Measurements from ENCODE around the gene TASP1. TPM values are rescaled to one million over a fixed set of nuclear protein-coding genes. Genes with fewer than 3 reads are reported as not detected.

TASP1 gene
- total RNA-seq, 1 donor from 2014 or later: 9.0 TPM

DNA sequence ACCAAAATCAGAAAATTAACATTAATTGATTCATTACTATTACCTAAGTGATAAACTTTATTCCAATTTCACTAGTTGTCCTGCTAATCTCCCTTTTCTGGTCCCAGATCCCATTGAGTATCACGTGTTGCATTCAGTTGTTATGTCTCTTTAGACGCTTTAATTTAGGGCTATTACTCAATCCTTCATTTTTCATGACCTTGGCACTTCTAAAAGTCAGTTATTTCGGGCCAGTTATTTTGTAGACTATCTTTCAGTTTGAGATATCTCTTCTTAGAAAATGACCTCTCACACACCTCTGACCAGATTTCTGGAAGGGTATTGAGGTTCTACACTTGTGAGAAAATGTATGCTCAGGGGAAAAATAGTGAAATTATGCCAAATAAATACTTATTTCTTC lies 34.0 kb upstream of the TASP1 start:
- TF ChIP-seq, protein P1, sequence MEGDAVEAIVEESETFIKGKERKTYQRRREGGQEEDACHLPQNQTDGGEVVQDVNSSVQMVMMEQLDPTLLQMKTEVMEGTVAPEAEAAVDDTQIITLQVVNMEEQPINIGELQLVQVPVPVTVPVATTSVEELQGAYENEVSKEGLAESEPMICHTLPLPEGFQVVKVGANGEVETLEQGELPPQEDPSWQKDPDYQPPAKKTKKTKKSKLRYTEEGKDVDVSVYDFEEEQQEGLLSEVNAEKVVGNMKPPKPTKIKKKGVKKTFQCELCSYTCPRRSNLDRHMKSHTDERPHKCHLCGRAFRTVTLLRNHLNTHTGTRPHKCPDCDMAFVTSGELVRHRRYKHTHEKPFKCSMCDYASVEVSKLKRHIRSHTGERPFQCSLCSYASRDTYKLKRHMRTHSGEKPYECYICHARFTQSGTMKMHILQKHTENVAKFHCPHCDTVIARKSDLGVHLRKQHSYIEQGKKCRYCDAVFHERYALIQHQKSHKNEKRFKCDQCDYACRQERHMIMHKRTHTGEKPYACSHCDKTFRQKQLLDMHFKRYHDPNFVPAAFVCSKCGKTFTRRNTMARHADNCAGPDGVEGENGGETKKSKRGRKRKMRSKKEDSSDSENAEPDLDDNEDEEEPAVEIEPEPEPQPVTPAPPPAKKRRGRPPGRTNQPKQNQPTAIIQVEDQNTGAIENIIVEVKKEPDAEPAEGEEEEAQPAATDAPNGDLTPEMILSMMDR (IDR thresholded peaks at IDR 0.05): no peak
- no peak for DNase-seq (ENCODE audit: extremely low spot score, unreplicated experiment)
- no peak overlapping the region for H3K27ac Mint-ChIP-seq (ENCODE audit: unreplicated experiment)
- H3K27me3 Mint-ChIP-seq (ENCODE audit: unreplicated experiment): no peaks in the 10 kb centered on the region
- H3K36me3 Mint-ChIP-seq (ENCODE audit: unreplicated experiment): no peaks in the 10 kb centered on the region
- no peak overlapping the region for H3K4me3 Mint-ChIP-seq (ENCODE audit: unreplicated experiment)
- H3K9me3 Mint-ChIP-seq (ENCODE audit: unreplicated experiment): no peaks in the 10 kb centered on the region
- peaks cover 9% of the 10 kb centered on the region for H3K4me1 Mint-ChIP-seq (ENCODE audit: unreplicated experiment)

- no peak overlapping the region for H3K27ac Mint-ChIP-seq (ENCODE audit: unreplicated experiment)
- TF ChIP-seq, protein P1 (IDR thresholded peaks at IDR 0.05): no peak
- H3K9me3 Mint-ChIP-seq (ENCODE audit: unreplicated experiment): no peaks in the 10 kb centered on the region
- H3K4me1 Mint-ChIP-seq (ENCODE audit: unreplicated experiment): peaks cover 9% of the 10 kb centered on the region
- H3K4me3 Mint-ChIP-seq (ENCODE audit: unreplicated experiment): no peak overlapping the region
- DNase-seq (ENCODE audit: extremely low spot score, unreplicated experiment): no peak
- H3K27me3 Mint-ChIP-seq (ENCODE audit: unreplicated experiment): no peaks in the 10 kb centered on the region
- H3K36me3 Mint-ChIP-seq (ENCODE audit: unreplicated experiment): no peaks in the 10 kb centered on the region
These were observed 33.2 kb upstream of the TASP1 start for GRCh38 chr20:13671916-13672378.

- TF ChIP-seq, protein P1 (IDR thresholded peaks at IDR 0.05): no peak
- no peak for DNase-seq (ENCODE audit: extremely low spot score, unreplicated experiment)
- Mint-ChIP-seq H3K36me3 (ENCODE audit: unreplicated experiment) (no peaks in the 10 kb centered on the region), H3K9me3 (ENCODE audit: unreplicated experiment) (no peaks in the 10 kb centered on the region), H3K27me3 (ENCODE audit: unreplicated experiment) (no peaks in the 10 kb centered on the region), H3K4me1 (ENCODE audit: unreplicated experiment) (peaks cover 9% of the 10 kb centered on the region), H3K27ac (ENCODE audit: unreplicated experiment) (no peak overlapping the region), H3K4me3 (ENCODE audit: unreplicated experiment) (no peak overlapping the region)
These were observed 32.8 kb upstream of the TASP1 start for GRCh38 chr20:13671512-13671911.

DNA sequence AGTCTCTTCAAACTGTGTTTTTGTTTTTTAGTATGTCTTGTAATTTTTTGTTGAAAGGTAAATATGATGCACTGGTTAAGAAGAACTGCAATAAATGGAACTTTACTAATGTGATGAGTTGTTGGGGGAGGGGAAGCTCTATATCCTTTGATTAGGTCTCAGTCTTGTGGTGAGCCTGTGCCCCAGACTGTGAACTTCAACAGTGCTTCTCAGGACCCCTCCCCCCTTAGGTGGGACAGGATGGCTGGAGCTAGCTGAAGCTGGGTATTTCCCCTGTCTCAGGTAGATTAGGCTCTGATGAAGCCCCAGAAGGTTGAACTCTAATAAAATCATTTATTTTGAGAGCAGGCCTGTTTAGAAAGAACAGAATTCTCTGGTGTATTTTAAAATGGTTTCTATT lies 31.4 kb upstream of the TASP1 start:
- H3K4me1 Mint-ChIP-seq (ENCODE audit: unreplicated experiment): peaks cover 9% of the 10 kb centered on the region
- no peaks in the 10 kb centered on the region for H3K27me3 Mint-ChIP-seq (ENCODE audit: unreplicated experiment)
- H3K4me3 Mint-ChIP-seq (ENCODE audit: unreplicated experiment): no peak overlapping the region
- TF ChIP-seq, protein P1 (IDR thresholded peaks at IDR 0.05): no peak
- H3K36me3 Mint-ChIP-seq (ENCODE audit: unreplicated experiment): no peaks in the 10 kb centered on the region
- no peak overlapping the region for H3K27ac Mint-ChIP-seq (ENCODE audit: unreplicated experiment)
- DNase-seq (ENCODE audit: extremely low spot score, unreplicated experiment): no peak
- H3K9me3 Mint-ChIP-seq (ENCODE audit: unreplicated experiment): no peaks in the 10 kb centered on the region

GRCh38 chr20:13665709-13666395 lies 27.1 kb upstream of the TASP1 start:
- Mint-ChIP-seq H3K27ac (ENCODE audit: unreplicated experiment) (no peak overlapping the region), H3K27me3 (ENCODE audit: unreplicated experiment) (peaks cover 19% of the 10 kb centered on the region), H3K4me3 (ENCODE audit: unreplicated experiment) (no peak overlapping the region), H3K9me3 (ENCODE audit: unreplicated experiment) (no peaks in the 10 kb centered on the region), H3K36me3 (ENCODE audit: unreplicated experiment) (no peaks in the 10 kb centered on the region), H3K4me1 (ENCODE audit: unreplicated experiment) (no peaks in the 10 kb centered on the region)
- TF ChIP-seq, protein P1 (IDR thresholded peaks at IDR 0.05): no peak
- no peak for DNase-seq (ENCODE audit: extremely low spot score, unreplicated experiment)
